SK-N-SH (cell line): Measurements from ENCODE around the gene CARM1. TPM values are rescaled to one million over a fixed set of nuclear protein-coding genes. Genes with fewer than 3 reads are reported as not detected.

Experiments used
- CTCF ChIA-PET: fragments of 300-600, 350-600 bp; formaldehyde crosslinking; extraction: SDS; loops from one replicate; lab custom pipeline; 2021; lab: Yijun Ruan, JAX
- POLR2A ChIA-PET: fragments of 350-600 bp; sonication (Branson Sonifier 250); formaldehyde crosslinking; extraction: SDS; loops from one replicate; lab custom pipeline; 2020; ENCODE audit warnings: antibody characterized with exemption, inconsistent platforms; lab: Yijun Ruan, JAX
- DNase-seq: peaks from one replicate; pipeline ENCODE4 v3.0.0; 2012
- H2AFZ ChIP-seq: fragments of 200-600 bp; sonication (generic); 2 replicates; pipeline ENCODE4 v1.8.1; 2016; ENCODE audit warnings: antibody characterized with exemption, mild to moderate bottlenecking, low read depth
- H3F3A ChIP-seq: fragments of 200-600 bp; sonication (generic); replicated peaks from 2 replicates; pipeline ENCODE3; 2016; ENCODE audit warnings: antibody characterized with exemption, mild to moderate bottlenecking; ENCODE audit not compliant: insufficient read depth
- H3K27ac ChIP-seq, 2 experiments: fragments of 200-500 bp in 1 of 2; fragments of 200-600 bp in 1 of 2; sonication (Bioruptor generic) in 1 of 2; sonication (generic), shearing (Covaris generic) in 1 of 2; 2 replicates each; pipeline versions ENCODE4 v1.5.1 to v1.6.1; 2014 to 2016; ENCODE audit warnings: low read depth in 2 of 2, inconsistent platforms in 1 of 2, low read length in 1 of 2, mild to moderate bottlenecking in 1 of 2, mixed read lengths in 1 of 2
- H3K27me3 ChIP-seq: fragments of 200-600 bp; sonication (generic), shearing (Covaris generic); 2 replicates; pipeline ENCODE4 v1.6.1; 2016; ENCODE audit warnings: mixed run types; ENCODE audit not compliant: insufficient read depth
- H3K36me3 ChIP-seq, 2 experiments: fragments of 200-500 bp in 1 of 2; fragments of 200-600 bp in 1 of 2; sonication (Bioruptor generic) in 1 of 2; sonication (generic) in 1 of 2; replicated peaks in 1 of 2; 2 replicates each; pipeline versions ENCODE3 to v1.5.1; 2014 to 2016; ENCODE audit warnings: low read length in 1 of 2, mild to moderate bottlenecking in 1 of 2; ENCODE audit not compliant: insufficient read depth in 2 of 2, control insufficient read depth in 1 of 2
- H3K4me1 ChIP-seq, 2 experiments: fragments of 200-500 bp in 1 of 2; fragments of 200-600 bp in 1 of 2; sonication (Bioruptor generic) in 1 of 2; sonication (generic), shearing (Covaris generic) in 1 of 2; 2 replicates each; pipeline versions ENCODE4 v1.5.1 to v1.6.1; 2014 to 2016; ENCODE audit warnings: low read depth in 1 of 2, low read length in 1 of 2, mixed run types in 1 of 2; ENCODE audit not compliant: insufficient read depth in 2 of 2, control insufficient read depth in 1 of 2
- H3K4me2 ChIP-seq: fragments of 200-600 bp; sonication (generic), shearing (Covaris generic); 2 replicates; pipeline ENCODE4 v1.6.1; 2017; ENCODE audit warnings: mixed run types
- H3K4me3 ChIP-seq, 2 experiments: fragments of 200-500 bp in 1 of 2; fragments of 200-600 bp in 1 of 2; sonication (Bioruptor generic) in 1 of 2; sonication (generic), shearing (Covaris generic) in 1 of 2; 2 replicates each; pipeline versions ENCODE4 v1.5.1 to v1.8.1; 2014 to 2016; ENCODE audit warnings: low read depth in 2 of 2, inconsistent platforms in 1 of 2, low read length in 1 of 2, mild to moderate bottlenecking in 1 of 2, mixed read lengths in 1 of 2, moderate library complexity in 1 of 2
- H3K79me2 ChIP-seq: fragments of 200-600 bp; sonication (generic); 2 replicates; pipeline ENCODE4 v1.8.1; 2017; ENCODE audit warnings: mild to moderate bottlenecking; ENCODE audit not compliant: insufficient read depth
- H3K9ac ChIP-seq: fragments of 200-600 bp; sonication (generic); 2 replicates; pipeline ENCODE4 v1.6.1; 2017; ENCODE audit warnings: mixed run types
- H3K9me2 ChIP-seq: fragments of 200-600 bp; sonication (generic); 2 replicates; pipeline ENCODE4 v1.6.1; 2017; ENCODE audit warnings: mixed run types
- H3K9me3 ChIP-seq: fragments of 200-600 bp; sonication (generic); 2 replicates; pipeline ENCODE4 v1.6.1; 2017; ENCODE audit warnings: mixed run types, mild to moderate bottlenecking, moderate library complexity
- H4K20me1 ChIP-seq: fragments of 200-600 bp; sonication (generic); 2 replicates; pipeline ENCODE4 v1.6.1; 2017; ENCODE audit warnings: mild to moderate bottlenecking, mixed run types; ENCODE audit not compliant: insufficient read depth
- ELF1 ChIP-seq: IDR thresholded peaks from 2 replicates; pipeline ENCODE4 v1.4.0; 2012
- EZH2phosphoT487 ChIP-seq: fragments of 200-600 bp; sonication (generic); IDR thresholded peaks from 2 replicates; pipeline ENCODE4 v1.6.1; 2017; ENCODE audit warnings: low read depth, mixed run types, mild to moderate bottlenecking, antibody characterized with exemption, moderate library complexity, borderline replicate concordance
- FOSL2 ChIP-seq: IDR thresholded peaks from 2 replicates; pipeline ENCODE4 v1.4.0; 2012; ENCODE audit warnings: low read depth, mild to moderate bottlenecking, moderate library complexity, borderline replicate concordance
- FOXJ3 ChIP-seq: sonication (generic); formaldehyde crosslinking; IDR thresholded peaks from 2 replicates; pipeline ENCODE4 v1.5.1; 2020; ENCODE audit warnings: mild to moderate bottlenecking, missing genetic modification reagents
- FOXM1 ChIP-seq: IDR thresholded peaks from 2 replicates; pipeline ENCODE4 v1.4.0; 2012; ENCODE audit warnings: low read depth, mild to moderate bottlenecking
- GATA2 ChIP-seq: sonication (generic); formaldehyde crosslinking; IDR thresholded peaks from 2 replicates; pipeline ENCODE4 v1.5.0; 2020; ENCODE audit warnings: mild to moderate bottlenecking, missing genetic modification reagents
- MXI1 ChIP-seq: IDR thresholded peaks from 2 replicates; pipeline ENCODE4 v1.6.1; 2012; ENCODE audit warnings: mild to moderate bottlenecking, low read depth, low read length, improper control_type of control experiment
- NFIC ChIP-seq: IDR thresholded peaks from 2 replicates; pipeline ENCODE4 v1.4.0; 2012; ENCODE audit warnings: borderline replicate concordance
- NRF1 ChIP-seq: IDR thresholded peaks from 2 replicates; pipeline ENCODE4 v1.6.1; 2012; ENCODE audit warnings: low read depth, mild to moderate bottlenecking, low read length
- RAD21 ChIP-seq: IDR thresholded peaks from 2 replicates; pipeline ENCODE4 v1.6.1; 2012; ENCODE audit warnings: mild to moderate bottlenecking, low read length
- RCOR1 ChIP-seq: fragments of 150-350 bp; IDR thresholded peaks from 2 replicates; pipeline ENCODE4 v1.6.1; 2017; ENCODE audit warnings: antibody characterized with exemption, low read length
- REST ChIP-seq: IDR thresholded peaks from 2 replicates; pipeline ENCODE4 v1.6.1; 2012; ENCODE audit warnings: mild to moderate bottlenecking, low read depth, low read length, moderate library complexity
- SIN3A ChIP-seq: IDR thresholded peaks from 2 replicates; pipeline ENCODE4 v1.6.1; 2012; ENCODE audit warnings: low read depth, mild to moderate bottlenecking, low read length, moderate library complexity, borderline replicate concordance
- TAF1 ChIP-seq: IDR thresholded peaks from 2 replicates; pipeline ENCODE4 v1.6.1; 2012; ENCODE audit warnings: low read depth, mild to moderate bottlenecking, low read length, moderate library complexity, borderline replicate concordance
- TEAD4 ChIP-seq: IDR thresholded peaks from 2 replicates; pipeline ENCODE4 v1.4.0; 2012; ENCODE audit warnings: mild to moderate bottlenecking, borderline replicate concordance; ENCODE audit not compliant: insufficient read depth
- USF2 ChIP-seq: fragments of 150-350 bp; IDR thresholded peaks from 2 replicates; pipeline ENCODE4 v1.6.1; 2017; ENCODE audit warnings: antibody characterized with exemption, low read length, low read depth, borderline replicate concordance
- YY1 ChIP-seq: IDR thresholded peaks from 2 replicates; pipeline ENCODE4 v1.4.0; 2012; ENCODE audit warnings: low read depth, mild to moderate bottlenecking
- WGBS: methylation state at CpG from one replicate; pipeline ENCODE4 v1.1.6; 2017; ENCODE audit warnings: low lambda C conversion rate; 5-methylcytosine and 5-hydroxymethylcytosine counted together
- polyA plus RNA-seq, 3 experiments: library from polyadenylated mRNA; depleted of rRNA; stranded (reverse); fragments of >200 nt; gene quantifications; 2 replicates each; pipeline ENCODE4 v1.2.3, GENCODE V29; 2012
- TF ChIP-seq, protein P1 (sequence below): IDR thresholded peaks from 2 replicates; pipeline ENCODE4; 2012
- TF ChIP-seq, protein P2 (sequence below): IDR thresholded peaks from 2 replicates; pipeline ENCODE4 v1.4.0; 2012; ENCODE audit warnings: low read depth
- TF ChIP-seq, protein P3 (sequence below): IDR thresholded peaks from 2 replicates; pipeline ENCODE4 v1.4.0; 2012; ENCODE audit warnings: low read depth, borderline replicate concordance

Gene CARM1
- polyA plus RNA-seq, 1 of the 3 experiments (the other 2 are of a cell fraction): 62.2 TPM

DNA sequence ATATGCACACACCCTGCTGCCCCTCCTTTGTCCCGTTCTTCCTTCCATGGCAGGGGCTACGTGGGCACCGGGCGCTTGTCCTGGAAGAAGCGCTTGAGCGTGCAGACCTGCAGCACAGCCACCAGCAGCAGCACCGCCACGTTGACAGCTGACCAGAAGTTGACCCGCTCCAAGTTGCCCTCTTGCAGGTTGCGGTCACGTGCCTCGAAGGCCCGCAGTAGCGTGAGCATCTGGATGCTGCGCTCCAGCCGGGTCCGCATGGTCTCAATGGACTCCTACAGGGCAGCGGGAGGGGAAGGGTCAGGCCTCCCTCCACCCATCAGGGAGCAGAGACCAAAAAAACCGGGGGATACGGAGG lies 38.4 kb upstream of the CARM1 start:
- Histone ChIP-seq H3K4me2 (no peak overlapping the region), H4K20me1 (no peaks in the 10 kb centered on the region), H3K27ac (no peak overlapping the region), H3K9me2 (no peaks in the 10 kb centered on the region), H3K36me3 (peaks cover 8 to 24% of the 10 kb centered on the region in 2 experiments), H2AFZ (no peak overlapping the region), H3K9ac (no peak overlapping the region), H3K27me3 (no peaks in the 10 kb centered on the region), H3K4me1 (peaks cover 0 to 13% of the 10 kb centered on the region in 2 experiments; a peak in 1 of 4 replicates), H3K9me3 (no peaks in the 10 kb centered on the region)
- CTCF ChIA-PET: interaction anchor here (1.0 kb wide), 3 partner anchors 28 to 38 kb away, joined by 3 read pairs; no protein-coding TSS in a partner anchor
- no peak for DNase-seq
- 97% methylated on average over 6 of the region's 20 CpGs for WGBS
- TF ChIP-seq USF2 (no peak), NRF1 (no peak), RCOR1 (no peak), TAF1 (no peak), TEAD4 (no peak), YY1 (no peak), SIN3A (no peak), EZH2phosphoT487 (no peak), REST (no peak), ELF1 (no peak), FOSL2 (no peak), FOXM1 (no peak), MXI1 (no peak), GATA2 (CRISPR knock-in tag) (no peak), RAD21 (no peak), NFIC (no peak), FOXJ3 (no peak)
- TF ChIP-seq, protein P1, sequence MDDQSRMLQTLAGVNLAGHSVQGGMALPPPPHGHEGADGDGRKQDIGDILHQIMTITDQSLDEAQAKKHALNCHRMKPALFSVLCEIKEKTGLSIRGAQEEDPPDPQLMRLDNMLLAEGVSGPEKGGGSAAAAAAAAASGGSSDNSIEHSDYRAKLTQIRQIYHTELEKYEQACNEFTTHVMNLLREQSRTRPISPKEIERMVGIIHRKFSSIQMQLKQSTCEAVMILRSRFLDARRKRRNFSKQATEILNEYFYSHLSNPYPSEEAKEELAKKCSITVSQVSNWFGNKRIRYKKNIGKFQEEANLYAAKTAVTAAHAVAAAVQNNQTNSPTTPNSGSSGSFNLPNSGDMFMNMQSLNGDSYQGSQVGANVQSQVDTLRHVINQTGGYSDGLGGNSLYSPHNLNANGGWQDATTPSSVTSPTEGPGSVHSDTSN: no peak
- TF ChIP-seq, protein P2, sequence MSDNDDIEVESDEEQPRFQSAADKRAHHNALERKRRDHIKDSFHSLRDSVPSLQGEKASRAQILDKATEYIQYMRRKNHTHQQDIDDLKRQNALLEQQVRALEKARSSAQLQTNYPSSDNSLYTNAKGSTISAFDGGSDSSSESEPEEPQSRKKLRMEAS: no peak
- TF ChIP-seq, protein P3, sequence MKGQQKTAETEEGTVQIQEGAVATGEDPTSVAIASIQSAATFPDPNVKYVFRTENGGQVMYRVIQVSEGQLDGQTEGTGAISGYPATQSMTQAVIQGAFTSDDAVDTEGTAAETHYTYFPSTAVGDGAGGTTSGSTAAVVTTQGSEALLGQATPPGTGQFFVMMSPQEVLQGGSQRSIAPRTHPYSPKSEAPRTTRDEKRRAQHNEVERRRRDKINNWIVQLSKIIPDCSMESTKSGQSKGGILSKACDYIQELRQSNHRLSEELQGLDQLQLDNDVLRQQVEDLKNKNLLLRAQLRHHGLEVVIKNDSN: no peak
- TF ChIP-seq, all 33 proteins: peak for 0
- POLR2A ChIA-PET: no interaction called here
- no peak overlapping the region for H3K4me3 ChIP-seq
- 0 out of 2 replicates have a peak, but pooled peaks cover 10% of the 10 kb centered on the region for H3K79me2 ChIP-seq
- H3F3A ChIP-seq: peaks cover 10% of the 10 kb centered on the region
